Progenitor cell of endocrine pancreas (in vitro differentiated cells): ENCODE results near the gene GPR142. TPM values are rescaled to one million over a fixed set of nuclear protein-coding genes. Genes with fewer than 3 reads are reported as not detected.

Experiments
- DNase-seq: peaks from one replicate; pipeline ENCODE4 v3.0.0; 2021; ENCODE audit warnings: low spot score; ENCODE audit not compliant: unreplicated experiment
- H3K27ac Mint-ChIP-seq: 2 replicates; pipeline ENCODE4 v1.8.0; 2021; ENCODE audit warnings: mild to moderate bottlenecking, moderate library complexity, mixed read lengths
- H3K27me3 Mint-ChIP-seq: 2 replicates; pipeline ENCODE4 v1.8.0; 2021; ENCODE audit warnings: mixed read lengths
- H3K36me3 Mint-ChIP-seq: 2 replicates; pipeline ENCODE4 v1.8.0; 2022; ENCODE audit warnings: mixed read lengths; ENCODE audit not compliant: insufficient read depth
- H3K4me1 Mint-ChIP-seq: 2 replicates; pipeline ENCODE4 v1.8.0; 2021; ENCODE audit warnings: low read depth, mixed read lengths
- H3K4me3 Mint-ChIP-seq: 2 replicates; pipeline ENCODE4 v1.8.0; 2021; ENCODE audit warnings: low read depth, mild to moderate bottlenecking, moderate library complexity, mixed read lengths
- H3K9me3 Mint-ChIP-seq: 2 replicates; pipeline ENCODE4 v1.8.0; 2021; ENCODE audit warnings: low read depth, mixed read lengths
- CTCF ChIP-seq: fragments of 200-600 bp; sonication (generic); IDR thresholded peaks from one replicate; pipeline ENCODE4 v1.5.0; 2021; ENCODE audit warnings: antibody characterized with exemption, mild to moderate bottlenecking; ENCODE audit not compliant: unreplicated experiment
- total RNA-seq: library from RNA; stranded (reverse); gene quantifications from 2 replicates; pipeline ENCODE4 v1.2.1, GENCODE V29; 2021

Gene GPR142
- total RNA-seq, 1 donor from 2014 or later: 6.6 TPM

- Mint-ChIP-seq H3K27me3 (peaks cover 60% of the 10 kb centered on the region), H3K9me3 (no peaks in the 10 kb centered on the region), H3K4me3 (peak overlapping the region; percentile 41), H3K27ac (no peak overlapping the region), H3K36me3 (no peaks in the 10 kb centered on the region), H3K4me1 (peaks cover 8% of the 10 kb centered on the region)
- no peak for TF ChIP-seq CTCF
- no peak for DNase-seq
Measured at GRCh38 chr17:74326506-74326905, 40.8 kb upstream of the GPR142 start.

- Mint-ChIP-seq H3K4me1 (peaks cover 18% of the 10 kb centered on the region), H3K9me3 (no peaks in the 10 kb centered on the region), H3K27me3 (peaks cover 45% of the 10 kb centered on the region), H3K4me3 (no peak overlapping the region), H3K27ac (no peak overlapping the region), H3K36me3 (no peaks in the 10 kb centered on the region)
- no peak for DNase-seq
- TF ChIP-seq CTCF: no peak
Measured at GRCh38 chr17:74328487-74328886, 38.8 kb upstream of the GPR142 start.

- TF ChIP-seq CTCF: no peak
- no peak overlapping the region for H3K27ac Mint-ChIP-seq
- H3K36me3 Mint-ChIP-seq: no peaks in the 10 kb centered on the region
- no peaks in the 10 kb centered on the region for H3K9me3 Mint-ChIP-seq
- peaks cover 18% of the 10 kb centered on the region for H3K4me1 Mint-ChIP-seq
- H3K27me3 Mint-ChIP-seq: peaks cover 41% of the 10 kb centered on the region
- H3K4me3 Mint-ChIP-seq: no peak overlapping the region
- DNase-seq: no peak
Measured at GRCh38 chr17:74329378-74329777, 37.9 kb upstream of the GPR142 start.

- no peaks in the 10 kb centered on the region for H3K9me3 Mint-ChIP-seq
- H3K27ac Mint-ChIP-seq: no peak overlapping the region
- H3K36me3 Mint-ChIP-seq: no peaks in the 10 kb centered on the region
- no peak overlapping the region for H3K4me3 Mint-ChIP-seq
- no peak for TF ChIP-seq CTCF
- peaks cover 18% of the 10 kb centered on the region for H3K4me1 Mint-ChIP-seq
- H3K27me3 Mint-ChIP-seq: peaks cover 30% of the 10 kb centered on the region
- DNase-seq: no peak
Measured at GRCh38 chr17:74330446-74330845, 36.9 kb upstream of the GPR142 start.

GRCh38 chr17:74332017-74332650 is 35.2 kb upstream of the GPR142 start:
- TF ChIP-seq CTCF: no peak
- Mint-ChIP-seq H3K27ac (peak overlapping the region; percentile 52), H3K27me3 (peaks cover 21% of the 10 kb centered on the region), H3K36me3 (no peaks in the 10 kb centered on the region), H3K4me3 (no peak overlapping the region), H3K4me1 (peaks cover 13% of the 10 kb centered on the region), H3K9me3 (no peaks in the 10 kb centered on the region)
- no peak for DNase-seq
